Measurements from ENCODE around the gene SEC14L1.
"Not testable (repeated sequence)": the region's sequence is repeated elsewhere in the genome, so short reads cannot be mapped to it uniquely, and the experiment has no call there.

SEC14L1 gene

GRCh38 chr17:77140878-77141767, at the start of gene SEC14L1:
TSS of gene SEC14L1 (plus strand) at chr17:77140969. CDS start at chr17:77143597, 2,628 bp downstream.
- peak; percentile 25 to 29 for DNase-seq

GRCh38 chr17:77092025-77092424, 48.7 kb upstream of the SEC14L1 start:
- DNase-seq = no peak

GRCh38 chr17:77095461-77095860, 45.3 kb upstream of the SEC14L1 start:
- DNase-seq = no peak

GRCh38 chr17:77096570-77097214, 44.1 kb upstream of the SEC14L1 start:
- DNase-seq = no peak

GRCh38 chr17:77097631-77098180, 43.1 kb upstream of the SEC14L1 start:
- DNase-seq = no peak

GRCh38 chr17:77098884-77099545, 41.8 kb upstream of the SEC14L1 start:
- DNase-seq = peak in 1 of 2 donors; percentile 21

GRCh38 chr17:77099997-77100396, 40.8 kb upstream of the SEC14L1 start:
- DNase-seq = no peak

- DNase-seq = no peak
Measured at GRCh38 chr17:77101521-77102410, 39.0 kb upstream of the SEC14L1 start.

GRCh38 chr17:77102411-77103134, 38.2 kb upstream of the SEC14L1 start:
- not testable (repeated sequence) for DNase-seq

GRCh38 chr17:77105706-77106105, 35.1 kb upstream of the SEC14L1 start:
- no peak for DNase-seq

- no peak for DNase-seq
Measured at GRCh38 chr17:77106874-77107358, 33.9 kb upstream of the SEC14L1 start.

- peak; percentile 61 to 64 for DNase-seq
Measured at GRCh38 chr17:77107506-77108433, 33.0 kb upstream of the SEC14L1 start.

GRCh38 chr17:77109159-77109759, 31.5 kb upstream of the SEC14L1 start:
- DNase-seq = no peak

- no peak for DNase-seq
Measured at GRCh38 chr17:77109764-77110359, 30.9 kb upstream of the SEC14L1 start.

GRCh38 chr17:77111165-77111933, 29.4 kb upstream of the SEC14L1 start:
- DNase-seq = not testable (repeated sequence)

GRCh38 chr17:77111934-77112296, 28.9 kb upstream of the SEC14L1 start:
- DNase-seq = no peak

- DNase-seq = no peak
Measured at GRCh38 chr17:77115510-77115909, 25.3 kb upstream of the SEC14L1 start.

GRCh38 chr17:77115947-77116346, 24.8 kb upstream of the SEC14L1 start:
- no peak for DNase-seq

Measured in activated CD4-positive, alpha-beta T cell treated with anti-CD3 and anti-CD28 coated beads for 4 hours (primary cell).